BJ (cell line): Measurements from ENCODE around the gene SLC38A10. TPM values are rescaled to one million over a fixed set of nuclear protein-coding genes. Genes with fewer than 3 reads are reported as not detected.

ENCODE experiments used
- CTCF ChIA-PET: fragments of 350-600 bp; formaldehyde crosslinking; extraction: SDS; loops from one replicate; lab custom pipeline; 2021; ENCODE audit warnings: antibody characterized with exemption, inconsistent platforms; lab: Yijun Ruan, JAX
- POLR2A ChIA-PET: fragments of 300-600 bp; sonication (Branson Sonifier 250); formaldehyde crosslinking; extraction: SDS; loops from one replicate; lab custom pipeline; 2021; ENCODE audit warnings: antibody characterized with exemption; lab: Charles Lee
- DNase-seq: peaks from one replicate; pipeline ENCODE4 v3.0.0-alpha.2; 2011; ENCODE audit warnings: low read depth
- H3K27me3 ChIP-seq: 2 replicates; pipeline ENCODE4 v1.6.0; 2011; ENCODE audit warnings: low read length; ENCODE audit not compliant: control insufficient read depth, insufficient read depth
- H3K36me3 ChIP-seq: 2 replicates; pipeline ENCODE4 v1.5.1; 2011; ENCODE audit warnings: low read length; ENCODE audit not compliant: control insufficient read depth, insufficient read depth
- H3K4me3 ChIP-seq: 2 replicates; pipeline ENCODE4 v1.5.1; 2011; ENCODE audit warnings: low read depth, mild to moderate bottlenecking, control low read depth, low read length
- CTCF ChIP-seq: IDR thresholded peaks from 2 replicates; pipeline ENCODE4 v1.5.1; 2011; ENCODE audit warnings: low read depth, mild to moderate bottlenecking, control low read depth, inconsistent platforms, low read length, moderate library complexity; ENCODE audit not compliant: insufficient read depth
- polyA plus RNA-seq: library from polyadenylated mRNA; depleted of rRNA; stranded (reverse); fragments of >200 nt; gene quantifications from 2 replicates; pipeline ENCODE4 v1.2.3, GENCODE V29; 2011

SLC38A10 gene
- polyA plus RNA-seq, 1 experiment = 55.4 TPM

GRCh38 chr17:81286491-81287145 lies 8.5 kb downstream of the SLC38A10 start:
- H3K36me3 ChIP-seq = peaks cover 30% of the 10 kb centered on the region
- no peak for TF ChIP-seq CTCF
- DNase-seq = no peak
- CTCF ChIA-PET = interaction anchor here (1.0 kb wide), 1 partner anchor 9 kb away, joined by 3 read pairs; no protein-coding TSS in a partner anchor
- POLR2A ChIA-PET = no interaction called here
- H3K4me3 ChIP-seq = no peak overlapping the region
- H3K27me3 ChIP-seq = no peaks in the 10 kb centered on the region

GRCh38 chr17:81285894-81286293 lies 9.2 kb downstream of the SLC38A10 start:
- Histone ChIP-seq H3K27me3 (no peaks in the 10 kb centered on the region), H3K36me3 (peaks cover 30% of the 10 kb centered on the region), H3K4me3 (no peak overlapping the region)
- no peak for DNase-seq
- POLR2A ChIA-PET = no interaction called here
- no peak for TF ChIP-seq CTCF
- CTCF ChIA-PET = no interaction called here

GRCh38 chr17:81285179-81285878 lies 9.8 kb downstream of the SLC38A10 start:
- H3K27me3 ChIP-seq = no peaks in the 10 kb centered on the region
- POLR2A ChIA-PET = no interaction called here
- H3K36me3 ChIP-seq = peaks cover 28% of the 10 kb centered on the region
- CTCF ChIA-PET = interaction anchor here (1.1 kb wide), 1 partner anchor 17 kb away, joined by 3 read pairs; no protein-coding TSS in a partner anchor
- peak overlapping the region; percentile 11; the same call in 1 of the 2 replicates for H3K4me3 ChIP-seq
- no peak for DNase-seq
- TF ChIP-seq CTCF = 0 out of 2 replicates have a peak, but pooled peaks have one; percentile 6

- CTCF ChIA-PET = interaction anchor here (1.1 to 1.4 kb wide), 2 partner anchors 10 to 201 kb away, joined by 3 to 4 read pairs; no protein-coding TSS in a partner anchor
- Histone ChIP-seq H3K4me3 (no peak overlapping the region), H3K36me3 (peaks cover 27% of the 10 kb centered on the region), H3K27me3 (no peaks in the 10 kb centered on the region)
- no peak for DNase-seq
- POLR2A ChIA-PET = no interaction called here
- no peak for TF ChIP-seq CTCF
Measured at GRCh38 chr17:81282876-81283275, 12.2 kb downstream of the SLC38A10 start.

- Histone ChIP-seq H3K4me3 (no peak overlapping the region), H3K27me3 (no peaks in the 10 kb centered on the region), H3K36me3 (peaks cover 23% of the 10 kb centered on the region)
- TF ChIP-seq CTCF = no peak
- no peak for DNase-seq
- ChIA-PET CTCF (interaction anchor here (0.8 to 0.9 kb wide), 2 partner anchors 10 to 11 kb away, joined by 3 to 4 read pairs; no protein-coding TSS in a partner anchor), POLR2A (no interaction called here)
Measured at GRCh38 chr17:81282141-81282540, 13.0 kb downstream of the SLC38A10 start.
